ENCODE data around the gene LIPT1.

DNA sequence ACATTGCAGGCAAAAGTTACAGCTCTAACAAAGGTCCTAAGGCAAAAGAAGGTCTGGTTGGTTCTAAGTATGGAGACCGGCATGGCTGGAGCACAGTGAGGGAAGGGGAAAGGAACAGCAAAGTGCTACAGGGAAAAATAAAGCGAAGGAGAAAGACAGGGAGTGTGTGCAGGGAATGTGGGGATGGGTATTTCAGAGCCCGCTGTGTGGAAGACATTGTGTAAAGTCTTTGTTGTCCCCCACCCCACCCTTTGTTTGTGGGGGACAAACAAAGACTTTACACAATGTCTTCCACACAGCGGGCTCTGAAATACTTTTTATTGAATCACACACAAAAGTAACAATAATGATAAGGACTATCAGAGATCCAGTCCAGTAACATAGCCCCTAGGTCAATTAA, 42.1 kb upstream of the LIPT1 start:
- TF ChIP-seq, protein P1, sequence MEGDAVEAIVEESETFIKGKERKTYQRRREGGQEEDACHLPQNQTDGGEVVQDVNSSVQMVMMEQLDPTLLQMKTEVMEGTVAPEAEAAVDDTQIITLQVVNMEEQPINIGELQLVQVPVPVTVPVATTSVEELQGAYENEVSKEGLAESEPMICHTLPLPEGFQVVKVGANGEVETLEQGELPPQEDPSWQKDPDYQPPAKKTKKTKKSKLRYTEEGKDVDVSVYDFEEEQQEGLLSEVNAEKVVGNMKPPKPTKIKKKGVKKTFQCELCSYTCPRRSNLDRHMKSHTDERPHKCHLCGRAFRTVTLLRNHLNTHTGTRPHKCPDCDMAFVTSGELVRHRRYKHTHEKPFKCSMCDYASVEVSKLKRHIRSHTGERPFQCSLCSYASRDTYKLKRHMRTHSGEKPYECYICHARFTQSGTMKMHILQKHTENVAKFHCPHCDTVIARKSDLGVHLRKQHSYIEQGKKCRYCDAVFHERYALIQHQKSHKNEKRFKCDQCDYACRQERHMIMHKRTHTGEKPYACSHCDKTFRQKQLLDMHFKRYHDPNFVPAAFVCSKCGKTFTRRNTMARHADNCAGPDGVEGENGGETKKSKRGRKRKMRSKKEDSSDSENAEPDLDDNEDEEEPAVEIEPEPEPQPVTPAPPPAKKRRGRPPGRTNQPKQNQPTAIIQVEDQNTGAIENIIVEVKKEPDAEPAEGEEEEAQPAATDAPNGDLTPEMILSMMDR (IDR thresholded peaks at IDR 0.05; ENCODE audit: insufficient read depth, low read length, poor library complexity, severe bottlenecking): no peak
- TF ChIP-seq EZH2phosphoT487 (conservative IDR thresholded peaks at IDR 0.05; ENCODE audit: low read length): no peak
